HPDE6-E6E7 (cell line): ENCODE results near the gene ERBB4.

Experiments
- DNase-seq: peaks from one replicate; pipeline ENCODE4 v3.0.0; 2011; ENCODE audit warnings: missing footprints; ENCODE audit errors: extremely low spot score

Gene ERBB4

GRCh38 chr2:212428681-212429478 lies 109.7 kb downstream of the ERBB4 start:
- no peak for DNase-seq

GRCh38 chr2:212427638-212428037 lies 111.0 kb downstream of the ERBB4 start:
- no peak for DNase-seq

- no peak for DNase-seq
Observed at GRCh38 chr2:212426637-212427412, 111.8 kb downstream of the ERBB4 start.

DNA sequence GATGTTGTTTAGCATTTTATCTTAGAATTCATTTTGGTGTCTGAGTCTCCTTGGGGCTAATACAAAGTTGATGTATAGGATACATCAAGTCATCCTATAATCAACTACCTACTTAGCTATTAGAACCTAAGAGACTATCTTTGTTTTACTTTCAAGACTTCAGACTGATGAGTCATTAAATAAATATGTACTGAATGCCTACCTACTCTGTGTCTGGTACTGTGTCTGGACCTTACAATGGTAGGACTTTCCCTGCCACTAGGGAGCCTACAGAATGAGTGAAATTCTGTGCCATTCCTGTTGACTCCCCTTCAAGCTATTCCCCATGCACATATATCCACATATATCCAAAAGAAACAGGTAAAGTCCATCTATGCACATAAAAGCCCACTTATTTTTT lies 114.5 kb downstream of the ERBB4 start:
- DNase-seq, result no peak

GRCh38 chr2:212423089-212423488 lies 115.5 kb downstream of the ERBB4 start:
- DNase-seq, result no peak

- no peak for DNase-seq
Observed at GRCh38 chr2:212421556-212422334, 116.9 kb downstream of the ERBB4 start.

DNA sequence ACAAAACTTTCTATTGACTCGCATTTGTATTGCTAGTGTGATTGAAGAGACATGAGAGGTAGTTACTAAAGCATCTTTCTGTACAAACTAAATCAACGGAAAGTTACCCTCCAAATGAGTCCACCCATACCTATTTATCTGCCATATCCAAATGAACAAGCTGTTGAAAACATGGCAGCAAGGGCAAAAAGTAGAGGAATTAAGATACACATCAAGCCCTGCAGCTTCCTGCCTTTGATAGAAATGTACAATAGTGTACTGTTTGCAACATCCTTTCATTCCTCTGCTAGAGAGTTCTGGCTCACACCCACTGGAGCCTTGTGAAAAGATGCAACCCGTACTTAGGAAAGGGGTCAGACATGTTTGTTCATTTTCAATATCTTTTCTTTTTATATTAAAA lies 122.5 kb downstream of the ERBB4 start:
- DNase-seq, result no peak

DNA sequence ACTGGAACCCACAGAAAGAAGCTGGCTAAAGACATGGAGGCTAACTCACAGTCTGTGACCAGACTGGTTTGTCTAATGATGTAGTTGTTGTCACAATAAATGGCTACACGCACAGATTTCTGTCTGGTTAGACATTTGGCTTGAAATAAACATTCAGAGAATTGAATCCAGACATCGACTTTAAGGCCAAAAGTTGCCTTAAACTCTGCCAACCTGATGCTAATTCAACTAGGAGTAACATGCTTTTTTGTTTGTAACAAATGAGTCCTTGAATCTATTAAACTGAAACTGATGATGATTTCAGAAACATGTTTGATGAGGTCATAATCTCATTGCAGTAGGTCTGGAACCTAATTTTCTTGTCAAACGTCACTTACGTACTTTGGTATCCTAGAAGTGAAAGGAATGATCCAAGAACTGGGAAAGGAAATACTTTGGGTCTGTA lies 123.8 kb downstream of the ERBB4 start:
- no peak for DNase-seq

GRCh38 chr2:212409560-212409959 lies 129.0 kb downstream of the ERBB4 start:
- no peak for DNase-seq

- no peak for DNase-seq
Observed at GRCh38 chr2:212408524-212408923, 130.1 kb downstream of the ERBB4 start.

- DNase-seq, result no peak
Observed at GRCh38 chr2:212406716-212407115, 131.9 kb downstream of the ERBB4 start.

- no peak for DNase-seq
Observed at GRCh38 chr2:212402316-212402715, 136.3 kb downstream of the ERBB4 start.

- DNase-seq, result no peak
Observed at GRCh38 chr2:212398316-212398715, 140.3 kb downstream of the ERBB4 start.

GRCh38 chr2:212392544-212392943 lies 146.1 kb downstream of the ERBB4 start:
- DNase-seq, result no peak

DNA sequence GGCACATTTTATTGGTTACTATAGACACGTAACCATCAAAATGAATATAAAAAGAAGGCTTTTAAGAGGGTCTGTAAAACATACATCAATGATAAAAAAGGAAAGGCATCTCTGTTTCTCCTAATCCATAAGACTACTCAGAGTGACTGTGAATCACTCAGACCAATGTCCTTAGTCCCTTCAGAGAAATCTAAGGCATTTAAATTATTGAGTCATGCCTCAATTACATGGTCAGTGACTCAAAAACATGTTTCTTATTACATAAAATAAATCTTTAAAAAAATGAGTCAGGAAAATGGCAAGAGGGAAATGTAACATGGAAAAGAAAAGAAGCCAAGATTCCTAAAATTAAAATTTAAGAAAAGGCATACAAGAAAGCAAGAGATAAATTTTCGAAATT lies 146.6 kb downstream of the ERBB4 start:
- no peak for DNase-seq

- no peak for DNase-seq
Observed at GRCh38 chr2:212387146-212387545, 151.5 kb downstream of the ERBB4 start.

GRCh38 chr2:212385241-212385640 lies 153.4 kb downstream of the ERBB4 start:
- DNase-seq, result peak; percentile 17

- no peak for DNase-seq
Observed at GRCh38 chr2:212384027-212384426, 154.6 kb downstream of the ERBB4 start.

DNA sequence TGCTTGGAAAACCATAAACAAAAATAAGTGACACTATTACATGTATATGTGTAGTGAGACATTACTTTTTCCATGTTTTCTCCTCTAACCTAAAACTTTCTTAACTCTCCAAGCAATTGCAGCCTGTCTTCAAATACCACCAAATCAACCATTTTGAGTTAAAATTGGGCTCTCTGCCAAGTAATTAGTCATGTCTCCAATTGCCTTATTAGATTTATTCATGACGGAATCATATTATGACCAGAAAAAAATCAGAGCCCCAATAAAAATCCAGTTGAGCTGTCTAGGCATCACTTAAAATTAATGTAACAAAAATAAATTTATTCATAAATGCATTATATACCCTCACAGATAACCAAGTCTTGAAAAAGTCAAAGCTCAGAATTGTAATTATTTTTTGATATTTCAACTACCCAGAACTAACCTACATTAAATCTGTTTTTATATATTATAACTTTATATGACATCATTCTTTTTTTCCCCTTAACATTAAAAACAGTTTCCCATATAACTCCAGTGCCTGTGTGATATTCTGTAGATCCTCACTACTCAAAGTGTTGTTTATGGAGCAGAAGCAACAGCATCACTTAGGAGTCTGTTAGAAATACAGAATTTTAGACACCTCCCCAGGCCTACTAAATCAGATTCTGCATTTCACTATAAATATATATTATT lies 157.0 kb downstream of the ERBB4 start:
- no peak for DNase-seq

DNA sequence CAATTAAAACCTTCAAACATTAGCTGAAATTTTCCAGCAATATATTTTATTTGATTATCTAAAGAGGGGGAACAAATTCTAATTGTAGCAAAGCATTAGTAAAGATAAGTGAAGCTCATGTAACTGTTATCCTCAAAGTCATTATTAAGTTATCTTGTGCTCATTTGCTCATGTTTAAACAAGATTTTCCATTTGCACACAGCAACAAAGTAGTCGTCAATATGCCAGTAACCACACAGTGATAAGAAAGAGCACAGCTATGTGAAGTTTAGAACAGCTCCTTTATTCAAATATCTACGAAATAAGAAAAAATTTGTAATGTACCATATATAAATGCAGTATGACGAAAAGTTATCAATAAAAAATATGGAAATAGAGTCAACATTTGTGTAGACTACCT lies 159.5 kb downstream of the ERBB4 start:
- DNase-seq, result no peak

- no peak for DNase-seq
Observed at GRCh38 chr2:212367431-212367830, 171.2 kb downstream of the ERBB4 start.
